DND-41 (cell line): ENCODE measurements around the gene SEC63.

Experiments
- EZH2 ChIP-seq: IDR thresholded peaks from 3 replicates; pipeline ENCODE4 v1.6.1; 2012; ENCODE audit warnings: borderline replicate concordance, low read depth, mild to moderate bottlenecking, moderate library complexity, low read length, inconsistent platforms; ENCODE audit not compliant: severe bottlenecking
- TF ChIP-seq, protein P1 (sequence below): IDR thresholded peaks from 2 replicates; pipeline ENCODE4 v1.5.1; 2012; ENCODE audit warnings: borderline replicate concordance, low read length, moderate library complexity, mild to moderate bottlenecking; ENCODE audit not compliant: poor library complexity, severe bottlenecking; ENCODE audit errors: extremely low read depth

DNA sequence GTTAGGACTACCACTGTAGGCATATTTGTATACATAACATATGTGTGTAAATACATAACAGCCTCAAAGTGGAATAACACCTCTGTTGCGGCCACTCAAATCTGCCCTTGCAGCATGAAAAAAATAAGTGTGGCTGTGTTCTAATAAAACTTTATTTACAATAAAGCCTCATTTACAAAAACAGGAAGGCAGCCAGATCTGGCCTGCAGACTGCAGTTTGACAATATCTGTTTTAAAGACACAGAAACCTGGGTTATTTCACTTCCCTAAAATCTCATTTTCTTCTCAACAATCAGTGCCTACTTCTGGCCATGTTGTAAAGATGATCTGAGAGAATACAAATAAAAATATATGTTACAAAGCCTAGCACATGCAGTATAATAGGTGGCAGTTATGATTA is 80.0 kb downstream of the SEC63 start:
- TF ChIP-seq, protein P1, sequence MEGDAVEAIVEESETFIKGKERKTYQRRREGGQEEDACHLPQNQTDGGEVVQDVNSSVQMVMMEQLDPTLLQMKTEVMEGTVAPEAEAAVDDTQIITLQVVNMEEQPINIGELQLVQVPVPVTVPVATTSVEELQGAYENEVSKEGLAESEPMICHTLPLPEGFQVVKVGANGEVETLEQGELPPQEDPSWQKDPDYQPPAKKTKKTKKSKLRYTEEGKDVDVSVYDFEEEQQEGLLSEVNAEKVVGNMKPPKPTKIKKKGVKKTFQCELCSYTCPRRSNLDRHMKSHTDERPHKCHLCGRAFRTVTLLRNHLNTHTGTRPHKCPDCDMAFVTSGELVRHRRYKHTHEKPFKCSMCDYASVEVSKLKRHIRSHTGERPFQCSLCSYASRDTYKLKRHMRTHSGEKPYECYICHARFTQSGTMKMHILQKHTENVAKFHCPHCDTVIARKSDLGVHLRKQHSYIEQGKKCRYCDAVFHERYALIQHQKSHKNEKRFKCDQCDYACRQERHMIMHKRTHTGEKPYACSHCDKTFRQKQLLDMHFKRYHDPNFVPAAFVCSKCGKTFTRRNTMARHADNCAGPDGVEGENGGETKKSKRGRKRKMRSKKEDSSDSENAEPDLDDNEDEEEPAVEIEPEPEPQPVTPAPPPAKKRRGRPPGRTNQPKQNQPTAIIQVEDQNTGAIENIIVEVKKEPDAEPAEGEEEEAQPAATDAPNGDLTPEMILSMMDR: no peak
- no peak for TF ChIP-seq EZH2
